H1 (cell line): ENCODE data around the gene PELI2.

Source experiments
- PHF8 ChIP-seq: fragments of 200-600 bp; sonication (generic); conservative IDR thresholded peaks from 2 replicates; pipeline ENCODE4 v1.7.1; 2012; ENCODE audit warnings: low read depth, mild to moderate bottlenecking, inconsistent platforms, low read length, moderate library complexity
- POLR2A ChIP-seq, 2 experiments: IDR thresholded peaks; 1 replicate in 1 of 2; 2 replicates in 1 of 2; pipeline ENCODE4 v1.6.1; 2011; ENCODE audit warnings: low read depth in 2 of 2, low read length in 2 of 2, mild to moderate bottlenecking in 2 of 2; ENCODE audit errors: control extremely low read depth in 1 of 2
- YY1 ChIP-seq: IDR thresholded peaks from 2 replicates; pipeline ENCODE4 v1.6.1; 2011; ENCODE audit warnings: low read depth, mild to moderate bottlenecking, low read length

- TF ChIP-seq POLR2A (IDR thresholded peaks at IDR 0.05; ENCODE audit: control extremely low read depth in 1 of 2, low read depth in 2 of 2, low read length in 2 of 2) (no peak), PHF8 (no peak), YY1 (no peak)
Observed at GRCh38 chr14:56112781-56113180, 5.4 kb upstream of the PELI2 start.
